Brain microvascular endothelial cell (primary cell): ENCODE measurements around the gene CCDC136.

ENCODE experiments used
- DNase-seq: peaks from one replicate; pipeline ENCODE4 v3.0.0-alpha.2; 2020
- H3K27ac ChIP-seq: fragments of 250-450 bp; sonication (Bioruptor Pico); 2 replicates; pipeline ENCODE4 v1.5.1; 2020; ENCODE audit warnings: mild to moderate bottlenecking, moderate library complexity
- H3K27me3 ChIP-seq: fragments of 250-450 bp; sonication (Bioruptor Pico); replicated peaks from 2 replicates; pipeline ENCODE4 v1.5.1; 2020; ENCODE audit warnings: mild to moderate bottlenecking
- H3K36me3 ChIP-seq: fragments of 250-450 bp; sonication (Bioruptor Pico); replicated peaks from 2 replicates; pipeline ENCODE4 v1.5.1; 2020; ENCODE audit warnings: mild to moderate bottlenecking
- H3K4me3 ChIP-seq: 2 replicates; pipeline ENCODE4 v1.5.1; 2011; ENCODE audit warnings: low read depth, mild to moderate bottlenecking, control low read depth, low read length, moderate library complexity
- CTCF ChIP-seq: IDR thresholded peaks from 2 replicates; pipeline ENCODE4 v1.5.1; 2011; ENCODE audit warnings: low read depth, mild to moderate bottlenecking, moderate library complexity, low read length, control low read depth, inconsistent platforms; ENCODE audit errors: missing control alignments
- in situ Hi-C: cut with HindIII; loops from 2 replicates; pipeline ENCODE4 v1.10.0; 2017; ENCODE audit warnings: low sequenced_read_pairs, low pct_ligation_motif_present

The CCDC136 gene

GRCh38 chr7:128862571-128863432 is 71.0 kb downstream of the CCDC136 start, which contains the start of gene ATP6V1F:
ATP6V1F (plus strand) TSS chr7:128862856; CDS start chr7:128862905, 49 bp downstream.
- peak within 1 kb of the TSS; percentile 99 for H3K4me3 ChIP-seq
- in situ Hi-C loops: no loop called here
- DNase-seq: peak; percentile 96
- H3K36me3 ChIP-seq: peaks cover 37% of the 10 kb centered on the region
- no peaks in the 10 kb centered on the region for H3K27me3 ChIP-seq
- no peak for TF ChIP-seq CTCF
- H3K27ac ChIP-seq: peak within 1 kb of the TSS; percentile 73

GRCh38 chr7:128863433-128863989 is 71.7 kb downstream of the CCDC136 start:
- peak overlapping the region; percentile 73 for H3K27ac ChIP-seq
- H3K4me3 ChIP-seq: peak overlapping the region; percentile 99
- peak; percentile 63 for DNase-seq
- peaks cover 34% of the 10 kb centered on the region for H3K36me3 ChIP-seq
- peak; percentile 80 for TF ChIP-seq CTCF
- H3K27me3 ChIP-seq: no peaks in the 10 kb centered on the region
- in situ Hi-C loops: no loop called here

GRCh38 chr7:128865303-128865702 is 73.5 kb downstream of the CCDC136 start:
- Histone ChIP-seq H3K27ac (no peak overlapping the region), H3K36me3 (peaks cover 18% of the 10 kb centered on the region), H3K4me3 (no peak overlapping the region), H3K27me3 (peaks cover 4% of the 10 kb centered on the region)
- DNase-seq: no peak
- in situ Hi-C loops: no loop called here
- TF ChIP-seq CTCF: no peak

GRCh38 chr7:128865996-128866877 is 74.5 kb downstream of the CCDC136 start:
- peaks cover 11% of the 10 kb centered on the region for H3K36me3 ChIP-seq
- in situ Hi-C loops: no loop called here
- no peak for DNase-seq
- H3K27ac ChIP-seq: no peak overlapping the region
- peaks cover 4% of the 10 kb centered on the region for H3K27me3 ChIP-seq
- no peak for TF ChIP-seq CTCF
- no peak overlapping the region for H3K4me3 ChIP-seq

GRCh38 chr7:128867241-128867640 is 75.5 kb downstream of the CCDC136 start:
- Histone ChIP-seq H3K27me3 (peaks cover 4% of the 10 kb centered on the region), H3K4me3 (no peak overlapping the region), H3K36me3 (peaks cover 11% of the 10 kb centered on the region), H3K27ac (no peak overlapping the region)
- no peak for DNase-seq
- no peak for TF ChIP-seq CTCF
- in situ Hi-C loops: no loop called here
